Activated CD4-positive, alpha-beta T cell treated with anti-CD3 and anti-CD28 coated beads for 1 hour (primary cell): ENCODE results near the gene CTNNA3.

Experiments
- DNase-seq: peaks from one replicate; pipeline ENCODE4 v3.0.0-alpha.2; 2020

The CTNNA3 gene

GRCh38 chr10:66996996-66997395 is 699.0 kb downstream of the CTNNA3 start:
- no peak for DNase-seq

- no peak for DNase-seq
Observed at GRCh38 chr10:66990143-66990830, 705.7 kb downstream of the CTNNA3 start.

GRCh38 chr10:66983475-66983818 is 712.5 kb downstream of the CTNNA3 start:
- no peak for DNase-seq

- no peak for DNase-seq
Observed at GRCh38 chr10:66982792-66983474, 713.1 kb downstream of the CTNNA3 start.

GRCh38 chr10:66982053-66982420 is 714.0 kb downstream of the CTNNA3 start:
- no peak for DNase-seq

GRCh38 chr10:66981361-66982052 is 714.5 kb downstream of the CTNNA3 start:
- DNase-seq = no peak

GRCh38 chr10:66980246-66980815 is 715.7 kb downstream of the CTNNA3 start:
- DNase-seq = no peak

- DNase-seq = no peak
Observed at GRCh38 chr10:66964946-66965345, 731.0 kb downstream of the CTNNA3 start.

GRCh38 chr10:66958466-66958865 is 737.5 kb downstream of the CTNNA3 start:
- DNase-seq = no peak

GRCh38 chr10:66951896-66952295 is 744.1 kb downstream of the CTNNA3 start:
- DNase-seq = no peak

GRCh38 chr10:66943590-66943989 is 752.4 kb downstream of the CTNNA3 start:
- DNase-seq = no peak

GRCh38 chr10:66942407-66942806 is 753.6 kb downstream of the CTNNA3 start:
- no peak for DNase-seq

- no peak for DNase-seq
Observed at GRCh38 chr10:66941491-66941890, 754.5 kb downstream of the CTNNA3 start.

GRCh38 chr10:66940965-66941364 is 755.0 kb downstream of the CTNNA3 start:
- DNase-seq = no peak

- no peak for DNase-seq
Observed at GRCh38 chr10:66934711-66935110, 761.3 kb downstream of the CTNNA3 start.

GRCh38 chr10:66931949-66932343 is 764.0 kb downstream of the CTNNA3 start:
- no peak for DNase-seq

- DNase-seq = no peak
Observed at GRCh38 chr10:66931340-66931948, 764.6 kb downstream of the CTNNA3 start.

- DNase-seq = no peak
Observed at GRCh38 chr10:66929375-66929774, 766.6 kb downstream of the CTNNA3 start.

- DNase-seq = no peak
Observed at GRCh38 chr10:66928776-66929175, 767.2 kb downstream of the CTNNA3 start.

GRCh38 chr10:66927971-66928770 is 767.8 kb downstream of the CTNNA3 start:
- DNase-seq = no peak

- no peak for DNase-seq
Observed at GRCh38 chr10:66927251-66927935, 768.6 kb downstream of the CTNNA3 start.

GRCh38 chr10:66926841-66927240 is 769.2 kb downstream of the CTNNA3 start:
- DNase-seq = no peak
